HG03039 (cell line): ENCODE measurements around the gene ZMYND11.
"Not testable (repeated sequence)": the region's sequence is repeated elsewhere in the genome, so short reads cannot be mapped to it uniquely, and the experiment has no call there.

Experiments used
- ATAC-seq: cut with Tn5 transposase; IDR thresholded peaks from one replicate; pipeline ENCODE4 v1.9.1; 2021; ENCODE audit warnings: mild to moderate bottlenecking, moderate library complexity; ENCODE audit not compliant: unreplicated experiment

The ZMYND11 gene

DNA sequence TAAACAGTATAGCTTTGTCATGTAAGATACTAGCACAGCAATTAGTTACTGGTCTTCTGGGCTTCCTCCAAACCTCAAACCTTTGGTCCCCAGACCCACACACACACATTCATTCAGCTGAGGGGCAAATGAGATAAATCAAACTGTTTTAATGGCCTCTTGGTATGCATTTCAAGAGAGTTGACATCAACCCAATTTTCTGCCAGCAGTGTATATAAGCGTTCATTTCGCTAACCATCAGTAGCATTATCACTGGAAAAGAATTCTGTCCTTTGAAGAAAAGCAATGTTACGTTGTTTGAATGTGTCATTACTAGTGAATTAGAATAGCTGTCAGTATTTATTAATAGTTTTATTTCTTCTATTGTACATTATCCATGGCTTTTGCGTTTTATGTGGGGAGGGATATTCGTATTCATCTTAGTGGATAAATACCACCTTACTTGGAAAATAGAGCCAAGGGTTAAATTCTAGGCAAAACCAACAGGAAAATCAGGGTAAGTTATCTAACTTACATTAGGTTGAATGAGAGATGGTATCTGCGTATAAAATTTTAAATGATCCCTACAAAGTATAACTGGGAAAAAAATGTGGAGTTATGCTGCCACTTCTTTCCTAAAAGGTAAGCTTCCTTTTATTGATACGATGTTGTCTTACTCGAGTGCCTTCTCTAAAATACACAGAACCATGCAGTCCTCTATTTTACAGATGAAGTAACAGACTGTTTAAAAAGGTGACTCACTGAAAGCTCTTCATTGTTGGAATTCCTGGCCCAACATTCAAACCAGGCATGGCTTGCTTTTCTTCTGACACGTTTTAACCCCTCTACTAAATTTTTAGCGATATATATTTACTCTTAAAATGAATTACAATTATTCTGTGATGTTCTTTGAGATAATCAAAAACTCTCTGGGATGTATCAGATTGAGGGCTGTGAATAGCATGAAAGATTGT lies 2.0 kb upstream of the ZMYND11 start:
- ATAC-seq, result no peak

DNA sequence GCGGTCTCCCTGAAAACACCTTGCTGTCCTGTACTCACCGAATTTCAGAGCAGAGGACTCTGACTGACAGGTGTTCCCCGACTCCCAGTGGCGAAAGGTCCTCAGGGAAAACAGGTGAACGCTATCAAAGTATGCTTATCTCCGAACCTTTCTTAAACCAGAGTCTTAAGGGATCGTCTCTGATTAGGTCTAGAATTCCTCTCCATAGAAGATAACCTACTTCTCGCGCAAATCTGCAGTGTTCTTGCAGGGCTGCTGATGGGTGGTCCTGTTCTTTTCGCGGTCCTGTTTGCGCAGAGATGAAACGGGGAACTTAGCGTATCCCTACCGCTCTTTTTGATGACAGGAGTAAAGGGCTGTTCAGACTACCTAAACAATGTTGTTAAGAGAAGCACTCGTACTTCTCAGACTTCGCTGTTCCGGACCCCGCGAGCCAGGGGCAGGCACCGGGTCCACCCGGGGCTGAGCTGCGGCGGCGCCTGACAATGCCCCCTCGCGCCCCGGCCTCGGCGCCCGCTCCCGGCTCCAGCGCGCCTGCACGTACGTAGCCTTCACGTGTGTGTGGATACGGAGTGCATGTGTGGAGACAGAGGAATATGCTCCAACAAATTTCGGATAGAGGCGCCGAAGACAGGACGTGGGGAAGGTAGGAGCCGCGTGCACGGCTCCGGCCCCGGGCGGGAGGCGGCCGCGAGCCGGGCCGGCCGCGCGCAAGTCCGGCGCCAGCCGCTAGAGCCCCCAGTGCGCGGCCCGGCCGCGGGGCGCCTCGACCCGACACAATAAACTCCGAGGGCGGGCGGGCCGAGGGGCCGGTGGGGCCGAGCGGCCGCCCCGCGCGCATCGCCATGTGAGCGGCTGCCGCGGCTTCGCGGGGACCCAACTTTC lies 766 bp upstream of the ZMYND11 start:
- peak; percentile 36 for ATAC-seq

DNA sequence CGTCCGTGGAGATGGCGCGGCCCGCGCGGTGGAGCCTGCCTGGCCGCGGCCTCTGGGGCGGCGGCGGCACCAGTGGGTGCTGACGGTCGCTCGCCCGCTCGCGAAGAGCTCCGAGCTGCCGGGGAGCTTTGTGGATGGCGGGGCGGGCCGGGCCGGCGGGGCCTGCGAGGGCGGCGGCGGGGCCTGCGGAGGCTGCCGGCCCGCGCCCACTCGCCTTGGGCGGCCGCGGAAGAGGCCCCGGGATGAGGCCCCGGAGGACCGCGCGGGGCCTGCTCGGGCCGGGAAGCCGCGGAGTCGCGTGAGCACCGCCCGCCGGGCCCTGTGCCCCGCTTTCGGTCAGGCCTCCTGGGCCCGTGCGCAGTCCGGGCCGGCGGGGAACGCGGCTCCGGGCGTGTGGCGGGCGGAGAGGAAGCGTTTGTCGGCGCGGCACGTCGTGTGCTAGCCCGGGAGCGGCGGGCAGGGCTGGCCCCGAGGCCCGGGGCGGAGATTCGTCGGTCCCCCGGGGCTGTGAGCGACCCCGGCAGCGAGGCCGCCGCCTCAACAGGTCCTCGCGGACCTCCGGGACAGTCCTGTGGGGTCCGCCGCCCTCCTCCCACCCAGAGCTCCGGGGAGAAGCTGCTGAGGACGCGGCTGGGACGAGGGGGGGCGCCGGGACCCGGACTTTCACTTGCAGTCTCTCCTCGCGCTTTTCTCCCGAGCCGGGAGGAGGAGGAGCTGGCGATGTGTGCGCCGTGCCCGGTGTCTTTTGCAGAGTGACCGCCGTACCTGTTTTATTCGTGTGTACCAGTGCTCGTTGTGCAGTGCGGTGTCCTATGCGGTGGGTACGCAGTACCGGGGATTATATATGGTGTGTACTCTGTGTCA lies 578 bp downstream of the ZMYND11 start:
- ATAC-seq, result peak; percentile 34

DNA sequence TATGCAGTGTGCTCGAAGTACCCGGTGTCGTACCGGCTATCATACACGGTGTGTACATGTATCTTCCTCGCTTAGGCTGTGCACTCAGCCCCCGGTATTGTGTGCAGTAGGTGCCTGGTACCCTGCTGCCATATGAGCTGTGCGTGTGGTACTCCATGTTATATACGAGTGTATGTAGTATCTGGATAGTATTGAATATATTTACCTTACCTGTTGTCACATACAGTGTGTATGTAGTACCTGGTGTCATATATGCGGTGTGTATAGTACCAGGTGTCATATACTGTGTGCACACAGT lies 1.2 kb downstream of the ZMYND11 start:
- peak; percentile 14 for ATAC-seq

DNA sequence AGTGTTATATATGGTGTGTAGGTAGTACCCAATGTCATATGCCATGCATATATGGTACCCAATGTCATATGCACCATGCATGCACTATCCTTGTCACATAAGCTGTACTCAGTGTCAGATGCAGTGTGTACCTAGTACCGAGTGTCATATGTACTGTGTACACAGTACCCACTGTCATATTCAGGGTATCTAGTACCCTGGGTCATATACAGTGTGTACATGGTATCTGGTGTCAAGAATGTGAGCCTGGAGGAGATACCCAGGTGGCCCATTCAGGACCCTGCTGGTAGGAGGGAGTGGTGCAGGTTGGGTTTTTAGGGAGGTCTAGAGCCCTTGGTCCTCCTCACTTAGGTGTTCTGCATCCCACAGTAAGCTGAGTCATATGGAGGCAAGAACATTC lies 1.8 kb downstream of the ZMYND11 start:
- no peak for ATAC-seq

DNA sequence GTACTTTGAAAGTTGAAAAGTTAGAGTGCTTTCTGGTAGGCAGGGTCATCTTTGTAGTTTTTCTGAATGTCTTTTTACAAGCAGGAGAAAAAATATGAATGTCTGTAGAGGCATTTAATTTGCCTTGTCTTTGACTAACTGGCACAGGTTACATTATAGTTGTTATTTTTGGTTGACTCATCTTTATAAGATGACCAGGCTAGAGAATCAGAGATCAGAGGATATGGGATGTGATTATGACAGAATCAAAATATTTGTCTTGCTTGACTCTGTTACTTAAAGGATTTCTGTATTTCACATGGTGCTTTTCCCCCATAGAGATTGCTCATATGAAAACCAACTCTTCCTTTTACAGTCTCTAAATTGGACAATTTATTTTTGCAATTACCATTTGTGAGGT lies 2.4 kb downstream of the ZMYND11 start:
- ATAC-seq, result no peak

- no peak for ATAC-seq
Measured at GRCh38 chr10:142371-142770, 7.1 kb downstream of the ZMYND11 start.

DNA sequence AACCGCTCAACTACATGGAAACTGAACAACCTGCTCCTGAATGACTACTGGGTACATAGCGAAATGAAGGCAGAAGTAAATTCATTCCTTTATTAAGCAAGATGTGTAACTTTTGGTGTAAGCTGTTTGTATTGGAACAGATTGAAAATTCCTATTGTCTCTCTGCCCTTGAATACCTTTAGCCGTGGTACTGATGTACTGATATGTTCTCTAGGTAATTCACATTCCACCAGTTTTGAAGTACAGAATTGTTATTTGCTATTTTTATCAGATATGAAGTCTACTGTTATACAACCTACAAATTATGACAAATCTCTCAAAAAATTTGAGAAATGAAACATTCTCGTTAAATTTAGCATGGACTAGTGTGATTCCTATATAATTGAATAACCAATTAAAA lies 17.7 kb downstream of the ZMYND11 start:
- no peak for ATAC-seq

DNA sequence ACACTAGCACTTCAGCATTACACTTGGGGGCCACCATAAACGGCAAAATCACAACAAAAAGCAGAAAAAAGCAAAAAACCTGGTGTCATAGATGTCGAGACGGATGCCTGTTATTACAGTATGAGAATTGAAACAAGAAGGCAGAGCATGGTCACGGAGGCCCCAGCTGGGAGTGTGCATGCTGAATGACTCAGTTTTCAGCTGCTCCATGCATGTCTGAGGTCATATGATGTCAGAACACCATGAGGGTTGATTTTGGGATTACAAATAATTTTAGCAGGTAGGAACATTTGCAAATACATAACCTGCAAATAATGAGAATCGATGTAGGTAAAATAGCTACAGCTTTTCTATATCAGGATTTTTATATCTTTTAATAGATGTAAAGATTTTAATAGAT lies 19.1 kb downstream of the ZMYND11 start:
- no peak for ATAC-seq

- ATAC-seq, result no peak
Measured at GRCh38 chr10:167383-167782, 32.1 kb downstream of the ZMYND11 start.

DNA sequence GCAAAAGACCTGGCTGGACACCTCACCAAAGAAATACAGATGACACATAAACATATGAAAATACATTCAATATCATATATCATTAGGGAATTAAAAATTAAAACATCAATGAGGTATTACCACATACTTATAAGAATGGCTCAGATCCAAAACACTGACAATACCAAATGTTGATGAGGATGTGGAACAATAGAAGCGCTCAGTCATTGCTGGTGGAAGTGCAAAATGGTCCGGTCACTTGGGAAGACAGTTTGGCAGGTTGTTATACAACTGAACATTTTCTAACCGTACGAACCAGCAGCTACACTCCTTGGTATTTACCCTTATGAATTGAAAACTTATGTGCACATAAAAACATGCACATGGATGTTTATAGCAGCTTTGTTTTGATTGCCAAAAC lies 38.5 kb downstream of the ZMYND11 start:
- no peak for ATAC-seq

DNA sequence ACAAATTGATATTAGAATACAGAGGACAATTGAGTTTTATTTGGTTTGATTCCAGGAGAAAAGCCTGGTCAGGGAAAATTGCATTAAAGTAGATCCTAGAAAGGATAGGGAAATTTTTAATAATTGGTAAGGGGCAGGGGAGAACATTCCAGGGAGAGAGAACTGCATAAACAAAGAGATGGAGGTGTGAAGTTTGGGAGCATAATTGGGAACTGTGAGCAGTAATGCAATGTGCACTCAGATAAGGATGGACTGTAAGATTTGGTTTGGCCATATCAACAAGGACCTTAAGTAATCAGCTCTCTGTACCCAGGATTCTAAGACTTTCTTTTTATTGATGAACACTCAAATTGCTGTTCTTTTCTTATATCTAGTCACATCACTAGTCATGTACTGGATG lies 41.4 kb downstream of the ZMYND11 start:
- no peak for ATAC-seq

- ATAC-seq, result no peak
Measured at GRCh38 chr10:178208-178607, 43.0 kb downstream of the ZMYND11 start.

DNA sequence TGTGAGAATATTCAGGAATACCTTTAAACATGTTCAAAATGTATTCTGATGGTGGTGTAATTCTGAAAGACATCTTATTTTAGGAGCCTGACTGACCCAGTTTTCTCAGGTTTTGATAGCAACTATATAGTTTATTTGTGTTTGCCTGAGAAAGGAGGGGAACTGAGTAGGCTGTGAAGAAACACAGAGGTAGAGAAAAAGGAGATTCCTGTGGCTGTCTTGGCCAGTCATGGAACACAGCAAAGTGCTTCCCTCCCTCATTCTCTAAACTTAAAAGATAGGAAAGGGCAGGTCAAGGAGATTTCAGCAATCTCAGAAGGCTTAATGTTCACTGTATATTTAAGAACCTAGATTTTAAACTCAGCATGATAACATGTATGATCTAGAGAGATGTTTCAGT lies 43.5 kb downstream of the ZMYND11 start:
- no peak for ATAC-seq

GRCh38 chr10:182441-183201 lies 47.4 kb downstream of the ZMYND11 start:
- no peak for ATAC-seq

GRCh38 chr10:184174-184573 lies 48.9 kb downstream of the ZMYND11 start:
- ATAC-seq, result no peak

- ATAC-seq, result no peak
Measured at GRCh38 chr10:184911-185310, 49.7 kb downstream of the ZMYND11 start.

DNA sequence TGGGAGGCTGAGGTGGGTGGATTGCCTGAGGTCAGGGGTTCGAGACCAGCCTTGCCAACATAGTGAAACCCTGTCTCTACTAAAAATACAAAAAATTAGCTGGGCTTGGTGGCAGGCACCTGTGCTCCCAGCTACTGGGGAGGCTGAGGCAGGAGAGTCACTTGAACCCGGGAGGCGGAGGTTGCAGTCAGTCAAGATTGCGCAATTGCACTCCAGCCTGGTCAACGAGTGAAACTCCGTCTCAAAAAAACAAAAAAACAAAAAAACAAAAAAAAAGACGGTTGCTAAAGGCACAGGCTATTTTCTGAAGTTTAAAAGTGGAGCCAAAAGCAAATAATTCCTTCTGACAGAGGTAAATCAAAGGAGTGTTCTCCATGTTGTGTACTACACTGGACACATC lies 50.3 kb downstream of the ZMYND11 start:
- not testable (repeated sequence) for ATAC-seq

DNA sequence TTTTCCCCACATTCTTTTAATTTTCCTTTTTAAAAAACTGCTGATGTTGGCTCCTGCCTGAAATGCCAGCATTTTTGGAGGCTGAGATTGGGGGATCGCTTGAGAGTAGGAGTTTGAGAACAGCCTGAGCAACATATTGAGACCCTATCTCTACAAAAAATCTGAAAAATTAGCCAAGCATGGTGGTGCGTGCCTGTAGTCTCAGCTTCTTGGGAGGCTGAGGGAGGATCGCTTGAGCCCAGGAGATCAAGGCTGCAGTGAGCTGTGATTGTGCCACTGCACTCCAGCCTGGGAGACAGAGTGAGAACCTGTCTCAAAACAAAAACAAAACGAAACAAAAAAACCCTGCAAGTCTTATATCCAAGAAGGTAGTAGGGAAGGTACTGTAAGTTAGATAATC lies 51.7 kb downstream of the ZMYND11 start:
- no peak for ATAC-seq

GRCh38 chr10:188546-188945 lies 53.3 kb downstream of the ZMYND11 start:
- no peak for ATAC-seq
